ELR (cell line): ENCODE results near the gene RABGAP1.
A peak's percentile ranks its signal among the peaks of the same experiment; 100 is the strongest.
"Not testable (repeated sequence)": the region's sequence is repeated elsewhere in the genome, so short reads cannot be mapped to it uniquely, and the experiment has no call there.

Source experiments
- DNase-seq: peaks from one replicate; pipeline ENCODE4 v3.0.0-alpha.2; 2015; ENCODE audit warnings: low read depth

The RABGAP1 gene

DNA sequence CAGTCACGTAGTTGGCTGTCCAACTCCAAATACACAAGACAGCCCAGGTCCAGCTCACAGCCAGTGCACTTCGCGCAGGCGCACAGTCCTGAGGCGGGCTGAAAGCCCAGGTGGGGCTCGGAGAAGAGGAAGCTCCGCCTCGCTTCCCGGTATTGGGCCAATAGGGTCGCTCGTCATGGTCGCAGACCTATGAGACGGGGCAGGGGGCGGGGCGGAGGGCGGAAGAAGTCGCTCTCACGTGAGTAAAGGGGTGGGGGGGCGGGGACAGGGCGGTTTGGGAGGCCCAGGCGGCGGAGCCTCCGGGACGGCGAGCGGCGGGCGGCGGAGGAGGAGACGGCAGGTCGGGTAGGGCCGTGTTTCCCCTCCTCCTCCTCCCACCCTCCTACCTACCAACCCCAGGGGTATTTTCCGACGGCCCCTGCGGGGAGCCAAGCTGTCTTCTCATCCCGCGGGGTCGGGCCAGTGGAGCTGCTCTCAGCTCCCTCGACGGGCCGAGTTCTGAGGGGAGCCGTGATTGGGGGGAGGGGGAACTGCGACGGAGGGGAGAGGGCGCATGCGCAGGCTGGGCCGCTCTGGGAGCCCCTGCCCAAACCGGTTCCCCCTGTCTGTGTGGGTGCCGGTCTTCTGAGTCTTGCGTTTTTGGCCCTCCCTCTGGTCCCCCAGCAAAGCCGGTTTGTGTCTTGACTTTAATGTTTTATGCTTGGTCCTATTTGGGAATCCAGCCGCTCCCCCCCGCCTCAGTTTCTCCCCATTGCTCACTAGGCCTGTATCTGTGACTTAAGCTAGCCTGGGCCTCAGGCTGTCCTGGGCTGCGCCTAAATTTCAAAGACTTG is at the start of gene RABGAP1:
TSS of gene RABGAP1 (plus strand) at position 272 of the 833 bp plus-strand sequence. CDS start 16,040 bp downstream, outside the sequence.
- peak; percentile 99 for DNase-seq

DNA sequence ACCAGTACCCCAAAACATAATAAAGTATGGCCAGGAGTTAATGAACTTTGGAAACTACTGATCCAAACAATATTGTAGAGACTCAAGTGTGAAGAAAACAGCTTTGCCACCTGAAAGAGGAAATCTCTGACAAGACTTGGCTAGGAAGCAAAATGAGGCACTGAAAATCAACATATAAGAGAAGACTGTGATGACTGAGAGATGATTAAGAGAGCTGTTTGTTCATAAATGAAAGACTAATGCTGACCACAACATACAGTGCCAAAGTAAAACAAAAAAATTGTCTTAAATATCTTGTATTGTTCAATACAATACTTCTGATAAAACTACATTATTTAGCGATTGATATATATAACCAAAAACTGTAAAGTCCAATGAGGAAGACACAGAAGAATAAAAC is 42.9 kb upstream of the RABGAP1 start:
- DNase-seq = peak; percentile 63

DNA sequence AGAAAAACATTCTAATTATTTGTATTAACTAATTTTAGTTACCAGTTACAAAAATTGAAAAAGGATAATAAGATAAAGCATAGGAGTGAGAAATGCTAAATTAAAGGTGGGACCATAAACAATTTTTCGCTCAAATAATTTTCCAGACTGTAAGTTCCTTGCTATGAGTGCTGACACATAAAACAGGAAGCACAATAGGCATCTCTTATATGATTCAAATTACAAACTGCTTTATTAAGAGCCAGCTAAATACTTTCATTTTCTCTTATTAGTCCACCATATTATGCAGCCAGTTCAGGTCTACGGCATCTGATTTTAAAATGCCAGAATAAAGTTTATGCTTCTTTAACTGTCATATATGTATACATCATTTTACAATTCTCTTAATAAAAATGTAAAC is 40.0 kb upstream of the RABGAP1 start:
- peak; percentile 50 for DNase-seq

DNA sequence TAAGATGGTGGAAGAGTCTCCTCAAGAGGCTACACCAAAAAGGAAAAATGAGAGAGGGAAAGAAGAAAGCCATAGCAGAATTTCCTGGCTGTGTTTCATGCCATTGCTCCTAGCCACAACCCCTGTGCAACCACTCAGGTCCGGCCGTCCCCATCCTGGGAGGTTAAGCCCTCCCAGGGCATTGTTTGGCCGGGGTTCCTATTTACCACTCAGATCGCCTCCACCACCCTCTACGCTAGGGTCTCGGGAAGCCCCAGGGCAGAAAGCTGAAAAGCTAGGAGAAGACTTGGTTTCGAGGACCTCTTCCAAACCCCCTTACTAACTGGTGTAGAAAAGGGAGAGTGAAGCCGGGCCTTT is 36.4 kb upstream of the RABGAP1 start:
- DNase-seq = peak; percentile 71

DNA sequence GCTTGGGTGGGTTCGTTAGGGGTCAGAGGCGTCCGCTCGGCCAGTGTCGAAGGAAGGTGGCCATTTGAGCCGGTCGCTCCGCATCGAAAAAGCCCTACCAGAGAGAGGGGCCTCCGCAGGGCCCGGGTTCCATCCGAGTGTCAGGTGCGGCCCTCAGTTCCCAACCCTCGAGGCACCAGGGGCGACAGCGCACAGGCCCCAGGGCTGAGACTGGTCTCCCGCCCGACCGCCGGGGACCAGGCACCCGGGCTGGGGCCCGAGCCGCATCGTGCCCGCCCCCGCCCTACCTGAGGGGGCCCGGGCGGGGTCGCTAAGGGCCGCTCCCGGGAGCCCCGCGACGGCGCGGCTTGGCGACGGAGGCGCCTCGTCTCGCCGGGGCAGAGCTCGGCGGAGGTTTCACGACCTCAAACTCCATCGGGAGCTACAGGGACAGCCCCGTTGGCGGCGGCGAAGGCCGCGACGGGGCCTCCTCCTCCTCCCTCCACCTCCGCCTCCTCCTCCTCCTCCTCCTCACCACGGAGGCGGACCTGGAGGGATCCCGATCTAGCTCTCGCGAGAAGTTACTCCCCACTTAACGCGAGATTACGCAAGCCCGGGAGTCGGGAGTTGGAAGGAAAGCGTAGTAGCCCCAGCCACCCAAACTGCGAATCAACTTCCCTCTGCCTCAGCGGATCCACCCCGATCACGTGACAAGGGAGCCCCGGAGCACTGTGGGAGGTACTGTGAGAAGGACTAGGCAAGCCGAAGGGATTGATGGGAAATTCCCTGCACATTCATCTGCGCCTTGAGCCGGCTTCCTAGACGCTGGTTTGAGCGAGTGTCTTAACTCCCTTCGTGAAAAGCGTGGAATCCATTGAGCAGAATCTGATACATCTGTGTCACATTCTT is 35.8 kb upstream of the RABGAP1 start, which contains the start of gene RC3H2:
TSS of gene RC3H2 (minus strand) at position 537 of the 888 bp plus-strand sequence. CDS start 7,850 bp downstream, outside the sequence.
- DNase-seq = peak; percentile 100

DNA sequence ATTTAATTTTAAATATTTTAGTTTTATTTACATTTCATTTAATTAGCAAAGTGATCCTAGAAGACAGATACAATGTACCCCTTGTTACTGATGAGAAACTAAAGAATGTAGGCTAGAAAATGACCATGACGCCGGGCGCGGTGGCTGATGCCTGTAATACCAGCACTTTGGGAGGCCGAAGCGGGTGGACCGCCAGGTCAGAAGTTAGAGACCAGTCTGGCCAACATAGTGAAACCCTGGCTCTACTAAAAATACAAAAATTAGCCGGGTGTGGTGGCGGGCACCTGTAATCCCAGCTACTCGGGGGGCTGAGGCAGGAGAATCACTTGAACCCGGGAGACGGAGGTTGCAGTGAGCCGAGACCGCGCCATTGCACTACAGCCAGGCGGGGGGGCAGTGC is 34.7 kb upstream of the RABGAP1 start:
- not testable (repeated sequence) for DNase-seq

DNA sequence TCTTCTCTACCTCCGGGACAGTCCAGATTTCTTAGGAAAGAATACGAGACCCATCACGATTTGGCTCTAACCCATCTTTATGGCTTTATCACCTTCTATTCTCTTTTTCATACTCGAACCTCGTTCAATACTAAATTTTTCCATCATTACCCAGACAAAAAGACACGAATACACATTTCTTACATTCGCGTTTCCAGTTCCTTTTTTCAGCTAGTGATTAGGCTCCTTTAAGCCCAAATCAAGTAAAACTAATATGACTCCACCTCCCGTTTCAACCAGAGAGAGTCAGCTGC is 28.2 kb upstream of the RABGAP1 start:
- no peak for DNase-seq

DNA sequence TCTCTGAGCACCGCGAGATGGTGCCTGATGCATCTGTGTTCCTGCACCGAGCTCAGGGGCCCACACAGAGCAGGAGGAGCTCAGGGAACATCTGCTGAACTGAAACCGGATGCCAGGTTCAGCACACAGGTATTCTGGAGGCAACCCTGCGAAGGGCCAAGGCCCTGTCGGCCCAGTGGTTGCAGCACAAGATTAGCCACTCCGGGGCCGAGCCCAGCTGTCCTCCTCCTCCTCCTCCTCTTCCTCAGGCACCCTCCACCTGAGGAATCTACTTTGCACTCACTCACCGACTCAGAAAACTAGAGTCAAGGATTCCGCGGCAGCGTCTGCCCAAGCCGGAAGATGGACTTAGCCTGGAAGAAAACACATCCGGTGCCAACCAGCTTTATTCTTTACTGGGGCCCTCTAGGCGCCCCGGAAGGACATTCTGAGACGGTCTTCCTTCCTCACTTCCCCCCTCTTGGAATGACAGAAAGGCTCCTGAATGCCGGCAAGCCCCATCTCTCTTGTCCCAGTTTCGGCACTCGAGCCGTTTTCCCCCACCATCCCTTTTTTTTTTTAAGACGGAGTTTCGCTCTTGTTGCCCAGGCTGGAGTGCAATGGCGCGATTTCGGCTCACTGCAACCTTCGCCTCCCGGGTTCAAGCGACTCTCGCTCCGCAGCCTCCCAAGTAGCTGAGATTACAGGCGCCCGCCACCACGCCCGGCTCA is 27.7 kb upstream of the RABGAP1 start, which contains the start of gene ZBTB6:
TSS of gene ZBTB6 (minus strand) at position 360 of the 710 bp plus-strand sequence. CDS start 1,251 bp downstream, outside the sequence.
- peak; percentile 92 for DNase-seq

DNA sequence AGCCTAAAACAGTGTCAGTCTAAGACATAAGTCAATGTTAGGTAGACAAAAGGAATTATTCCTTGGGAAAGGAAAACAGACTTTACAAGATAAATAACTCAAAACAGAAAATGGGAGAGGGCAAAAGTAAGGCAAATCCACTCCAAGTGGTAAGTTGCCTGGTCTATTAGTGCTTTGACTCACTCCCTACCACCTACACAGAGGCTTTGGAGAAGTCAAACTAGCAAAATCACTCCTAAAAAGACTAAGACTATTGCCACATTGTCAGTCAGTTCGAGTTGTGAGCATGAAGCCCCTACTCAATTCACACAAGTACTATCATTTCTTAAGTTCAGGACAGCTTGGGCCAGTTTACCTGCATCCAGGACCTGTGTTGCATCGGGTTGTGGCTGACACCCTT is 22.5 kb upstream of the RABGAP1 start:
- no peak for DNase-seq

DNA sequence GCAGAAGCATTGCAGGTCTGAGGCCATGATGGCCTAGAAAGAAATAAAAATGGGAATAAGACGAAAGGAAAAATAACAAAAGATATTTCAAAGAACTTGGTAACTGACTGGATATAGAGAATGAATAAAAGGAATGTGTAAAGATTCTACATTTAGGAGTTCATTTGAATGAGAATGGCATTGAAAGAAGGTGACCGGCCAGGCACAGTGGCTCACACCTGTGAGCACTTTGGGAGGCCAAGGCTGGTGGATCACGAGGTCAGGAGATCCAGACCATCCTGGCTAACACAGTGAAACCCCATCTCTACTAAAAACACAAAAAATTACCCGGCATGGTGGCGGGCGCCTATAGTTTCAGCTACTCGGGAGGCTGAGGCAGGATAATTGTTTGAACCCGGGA is 18.1 kb upstream of the RABGAP1 start:
- no peak for DNase-seq

DNA sequence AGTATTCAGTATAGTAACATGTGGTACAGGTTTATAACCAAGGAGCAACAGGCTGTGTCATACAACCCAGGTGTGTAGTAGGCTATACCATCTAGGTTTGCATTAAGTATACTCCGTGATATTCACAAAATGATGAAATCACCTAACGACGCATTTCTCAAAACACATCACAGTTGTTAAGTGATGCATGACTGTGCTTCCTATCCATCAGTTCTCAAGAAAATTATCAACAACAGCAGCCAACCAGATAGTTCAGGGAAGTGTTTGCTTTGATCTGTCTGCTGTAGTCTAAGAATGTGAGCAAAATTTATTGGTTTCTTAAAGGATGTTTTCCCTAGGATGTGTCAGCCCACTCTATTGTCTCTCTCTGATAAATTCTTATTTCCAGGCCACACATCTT is 16.9 kb upstream of the RABGAP1 start:
- no peak for DNase-seq

DNA sequence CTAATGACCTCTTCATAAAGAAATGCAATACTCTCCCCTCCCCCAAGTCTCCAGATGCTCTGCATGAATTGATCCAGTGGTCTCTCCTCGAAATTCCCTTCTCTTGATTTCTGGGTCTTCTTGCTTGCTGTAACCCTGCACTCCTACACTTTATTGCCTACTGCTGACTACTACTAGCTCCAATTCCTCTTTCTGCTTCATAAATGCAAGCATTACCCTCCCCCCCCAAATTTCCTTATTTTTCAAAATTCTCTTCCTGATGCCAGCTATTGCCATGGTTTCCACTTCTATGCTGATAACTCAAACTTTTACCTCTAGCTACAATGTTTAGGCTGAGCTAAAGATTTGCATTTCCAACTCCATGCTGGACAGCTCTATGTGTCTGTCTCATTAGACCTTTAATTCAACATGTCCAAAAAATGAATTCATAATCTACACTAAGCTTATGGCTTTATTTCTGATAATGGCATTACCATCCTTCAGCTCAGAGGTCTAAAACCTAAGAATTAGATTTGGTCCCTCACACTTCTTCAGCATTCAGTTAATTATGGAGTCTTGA is 10.9 kb upstream of the RABGAP1 start:
- DNase-seq = no peak

DNA sequence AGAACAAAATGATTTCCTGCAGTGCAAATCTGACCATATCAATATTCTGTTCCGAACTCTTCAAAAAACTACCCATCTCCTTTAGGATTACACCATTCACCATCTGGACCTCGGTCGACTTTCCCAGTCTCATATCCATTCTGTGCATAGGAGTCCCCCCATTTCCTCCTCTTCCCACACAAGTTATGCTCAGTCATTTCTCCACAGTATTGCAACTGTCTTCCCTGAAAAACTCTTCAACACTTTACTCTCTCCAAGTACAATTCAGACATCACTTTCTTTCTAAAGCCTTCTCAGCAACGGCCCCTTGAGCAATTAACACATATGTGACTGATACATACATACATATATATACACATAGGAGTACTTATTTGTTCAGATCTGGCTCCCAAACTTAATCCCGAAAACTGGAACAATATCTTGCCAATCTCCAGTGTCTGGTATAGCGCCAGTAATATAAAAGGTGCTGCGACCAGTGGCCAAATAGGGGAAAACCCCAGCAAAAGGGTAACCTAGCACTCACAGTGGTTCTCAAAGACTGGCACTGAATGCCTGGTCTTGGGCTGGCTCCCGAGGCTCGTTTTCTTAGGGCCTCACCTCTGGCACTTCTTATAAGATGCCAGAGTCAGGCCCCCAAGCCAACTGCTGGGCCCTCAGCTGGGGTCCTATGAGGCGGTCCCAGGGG is 10.1 kb upstream of the RABGAP1 start:
- no peak for DNase-seq

DNA sequence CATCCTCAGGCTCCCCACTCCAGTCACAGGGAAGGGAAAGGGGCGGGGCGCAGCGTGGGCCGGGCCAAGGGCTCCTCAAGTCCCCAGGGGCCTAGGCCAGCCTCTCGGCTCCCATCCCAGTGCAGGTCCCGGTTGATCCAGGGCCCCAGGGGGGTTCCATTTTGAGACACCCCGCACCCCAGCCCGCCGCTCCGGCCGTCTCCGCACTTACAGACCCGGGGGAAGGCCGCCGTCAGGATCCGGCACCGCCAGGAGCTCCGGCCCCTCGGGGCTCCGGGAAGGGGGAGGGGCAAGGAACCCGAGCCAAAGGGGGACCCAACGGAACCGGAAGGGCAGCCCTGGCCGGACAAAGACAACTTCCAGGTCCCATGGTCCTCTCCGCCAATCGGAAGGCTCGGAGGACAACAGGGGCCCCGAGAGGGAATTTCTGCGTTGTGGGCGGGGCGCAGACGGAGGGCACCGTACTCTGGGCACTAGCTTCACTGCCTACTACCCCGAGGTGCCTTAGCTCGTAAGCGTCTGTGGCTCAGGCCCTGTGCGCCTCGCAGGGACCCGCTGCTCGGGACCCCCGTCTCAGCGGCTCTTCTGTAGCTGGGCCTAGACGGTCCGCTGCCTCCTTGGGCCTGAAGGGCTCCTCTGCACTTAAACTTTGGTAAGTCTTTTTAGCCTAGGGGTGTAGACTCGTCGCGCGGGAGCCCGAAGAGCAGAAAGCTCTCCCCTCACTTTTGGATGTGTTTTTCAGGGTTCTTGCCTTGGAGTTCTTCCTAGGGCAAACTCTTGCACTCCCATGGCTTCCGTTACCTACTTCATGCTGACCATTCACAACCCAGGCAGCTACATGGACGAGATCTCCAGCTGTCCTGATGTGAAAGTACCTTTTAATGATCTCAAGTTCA is 9.3 kb upstream of the RABGAP1 start, which contains the start of gene ZBTB26:
TSS of gene ZBTB26 (minus strand) at position 287 of the 896 bp plus-strand sequence. CDS start 11,578 bp downstream, outside the sequence.
- peak; percentile 98 for DNase-seq

DNA sequence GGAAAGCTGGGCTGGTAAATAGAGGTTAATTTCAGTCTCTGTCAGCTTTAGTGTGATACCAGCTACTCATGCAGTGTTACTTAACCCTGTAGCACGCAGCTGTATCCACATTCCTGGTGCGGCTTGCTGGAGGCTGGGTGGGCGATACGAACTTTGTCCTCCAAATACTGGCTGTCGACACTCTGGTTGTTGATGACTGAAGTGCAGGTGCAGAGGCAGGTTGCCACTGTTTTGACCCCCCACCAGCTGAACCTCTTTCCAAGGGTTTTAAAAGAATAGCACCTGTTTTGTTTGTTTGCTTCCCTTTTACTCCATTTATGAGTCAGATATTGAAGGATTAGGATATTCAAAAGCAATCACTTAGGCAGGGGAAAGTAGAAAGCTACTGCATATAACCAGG is 4.4 kb upstream of the RABGAP1 start:
- no peak for DNase-seq

DNA sequence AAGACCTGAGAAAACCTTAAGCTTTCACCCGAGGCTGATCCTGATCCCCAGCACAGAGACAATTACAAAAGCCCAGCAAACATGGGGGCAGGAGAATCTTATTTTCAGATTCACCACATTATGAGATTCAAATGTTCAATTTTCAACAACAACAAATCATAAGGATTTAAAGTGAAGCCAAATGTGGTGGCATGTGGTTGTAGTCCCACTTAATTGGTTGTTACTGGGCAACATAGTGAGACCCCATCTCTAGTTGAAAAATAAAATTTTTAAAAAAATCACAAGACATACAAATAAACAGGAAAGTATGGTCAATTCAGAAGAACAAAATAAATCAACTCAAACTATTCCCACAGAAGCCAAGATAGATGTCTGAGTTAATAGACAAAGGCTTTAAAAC is 3.9 kb upstream of the RABGAP1 start:
- no peak for DNase-seq

DNA sequence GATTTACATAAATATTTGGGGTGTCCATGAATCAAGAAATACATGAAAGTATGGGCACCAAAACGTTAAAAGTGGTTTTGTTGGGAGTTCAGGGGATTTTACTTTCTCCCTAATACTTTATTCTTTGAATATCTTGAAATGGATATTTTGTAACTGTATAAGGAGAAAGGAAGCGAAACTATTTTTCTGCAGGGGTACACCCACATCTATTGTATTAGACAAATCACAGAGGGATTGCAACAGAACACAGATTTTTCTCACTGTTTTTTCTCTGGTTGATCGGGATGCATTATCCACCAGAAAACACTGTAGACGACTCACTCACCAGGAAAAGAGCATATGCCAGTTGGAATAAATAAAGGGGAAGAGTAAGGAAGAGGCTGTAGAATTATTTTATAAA is 1.2 kb upstream of the RABGAP1 start:
- DNase-seq = no peak

DNA sequence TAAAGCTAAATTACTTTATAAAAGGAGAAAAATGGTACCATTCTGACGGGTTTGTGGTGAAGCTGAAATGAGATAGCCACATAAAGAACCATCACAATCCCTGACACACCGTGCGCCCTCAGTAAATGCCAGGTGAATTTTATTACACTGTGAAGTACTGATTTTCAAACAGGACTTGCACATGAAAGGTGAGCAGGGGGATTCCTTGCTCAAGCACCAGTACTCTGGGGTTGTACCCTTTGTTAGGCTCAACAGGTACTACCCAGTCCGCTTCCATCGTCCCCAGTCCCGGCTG is 419 bp upstream of the RABGAP1 start:
- no peak for DNase-seq

DNA sequence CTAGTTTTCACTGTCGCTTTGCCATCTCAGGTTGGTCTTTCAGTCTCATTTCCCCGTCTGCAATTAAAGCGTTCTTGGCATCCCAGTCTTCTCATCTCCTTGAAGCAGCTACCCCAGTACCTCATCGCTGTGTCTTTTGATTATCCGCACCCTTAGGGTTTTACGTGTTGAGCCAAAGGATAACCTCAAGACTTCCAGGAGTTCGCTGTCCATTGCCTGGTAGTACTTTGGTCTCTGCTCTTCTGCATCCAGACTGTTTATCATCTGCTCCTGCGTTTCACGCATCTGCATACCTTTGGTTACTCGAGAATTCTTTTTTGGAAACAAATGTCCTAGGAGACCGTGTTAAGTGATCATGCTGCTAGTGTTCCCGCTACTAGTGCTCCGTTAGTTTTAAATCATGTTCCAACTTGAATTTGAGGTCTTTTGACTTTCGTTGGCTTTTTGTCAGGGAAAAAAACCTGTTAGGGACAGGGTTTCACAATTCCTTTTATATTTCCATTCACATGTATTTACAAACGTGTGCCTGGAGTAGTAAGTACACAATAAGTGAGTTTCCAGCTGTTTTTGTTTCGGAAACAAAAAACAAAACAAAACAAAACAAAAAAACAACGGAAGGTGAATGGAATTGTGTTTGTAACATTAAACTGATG is 888 bp downstream of the RABGAP1 start:
- DNase-seq = peak; percentile 64
